Adrenal gland (tissue), 12 donors: ENCODE measurements around the gene EYA4. TPM values are rescaled to one million over a fixed set of nuclear protein-coding genes. Genes with fewer than 3 reads are reported as not detected.

Experiments
- DNase-seq, 7 donors: peaks; one replicate each; pipeline ENCODE4 v3.0.0-alpha.2; 2019 to 2020
- H3K27ac ChIP-seq, 5 donors: fragments of 200-600 bp; sonication (generic) in 4 of 5; 1 replicate in 3 of 5; 2 replicates in 2 of 5; pipeline versions ENCODE4 v1.5.1 to v1.8.0; 2016 to 2020; ENCODE audit warnings: mild to moderate bottlenecking in 1 of 5
- H3K27me3 ChIP-seq: fragments of 200-600 bp; 2 replicates; pipeline ENCODE4 v1.8.0; 2021
- H3K36me3 ChIP-seq, 2 donors: fragments of 200-600 bp; replicated peaks in 1 of 2; 1 replicate in 1 of 2; 2 replicates in 1 of 2; pipeline versions ENCODE4 v1.5.1 to v1.8.0; 2018 to 2022
- H3K4me1 ChIP-seq, 2 donors: fragments of 200-600 bp; replicated peaks in 1 of 2; 1 replicate in 1 of 2; 2 replicates in 1 of 2; pipeline versions ENCODE4 v1.5.1 to v1.8.0; 2018 to 2021
- H3K4me3 ChIP-seq, 4 donors: fragments of 200-600 bp; sonication (generic) in 3 of 4; one replicate each; pipeline ENCODE4 v1.5.1; 2016 to 2018
- H3K9me3 ChIP-seq, 3 donors: fragments of 200-600 bp; sonication (generic) in 1 of 3; replicated peaks in 1 of 3; 1 replicate in 2 of 3; 2 replicates in 1 of 3; pipeline versions ENCODE4 v1.5.1 to v1.8.0; 2016 to 2021
- CTCF ChIP-seq, 6 experiments: fragments of 450-650 bp in 4 of 6; fragments of 200-600 bp in 2 of 6; sonication (generic) in 1 of 6; IDR thresholded peaks; 1 replicate in 5 of 6; 2 replicates in 1 of 6; pipeline versions ENCODE4 v1.5.1 to v1.8.0; 2016 to 2021; ENCODE audit warnings: antibody characterized with exemption in 6 of 6, mild to moderate bottlenecking in 2 of 6, moderate library complexity in 1 of 6
- POLR2A ChIP-seq, 2 donors: fragments of 450-650 bp; IDR thresholded peaks; one replicate each; pipeline ENCODE4 v1.6.1; 2017; ENCODE audit warnings: antibody characterized with exemption in 2 of 2, mild to moderate bottlenecking in 2 of 2, moderate library complexity in 1 of 2
- WGBS, 4 donors: extraction: QIAGEN DNeasy Blood & Tissue Kit in 2 of 4; methylation state at CpG; one replicate each; pipeline versions ENCODE4 v1.1.5 to v1.1.7; 2013 to 2017; 5-methylcytosine and 5-hydroxymethylcytosine counted together
- intact Hi-C, 2 donors: fragments of 100-400 bp; cut with DNase I; formaldehyde crosslinking; loops; one replicate each; pipeline versions ENCODE4 v1.14.1 to v1.15.0; 2022 to 2023
- polyA plus RNA-seq, 3 donors: library from polyadenylated mRNA; stranded (reverse); fragments of 200-250 nt in 2 of 3; fragments of 350-450 nt in 1 of 3; fragmentation: Illumina TruSeq in 1 of 3; extraction: RNeasy Lipid Tissue Mini Kit (QIAGEN cat#74804) in 1 of 3; gene quantifications; one replicate each; pipeline ENCODE4 v1.2.3, GENCODE V29; 2013 to 2014
- total RNA-seq, 9 donors: library from RNA; depleted of rRNA in 4 of 9; stranded (reverse); fragments of >200 nt in 4 of 9; fragments of 120-200 nt in 1 of 9; fragmentation: NEBNext Ultra II Directional in 1 of 9; extraction: Animal tissue kit (Norgen Biotek cat#: 25700) in 1 of 9; gene quantifications; one replicate each; pipeline versions ENCODE4 v1.1.0 to v1.2.4, GENCODE V29; 2013 to 2023
- donor health status: healthy with polysubstance abuse.
- donor health status: Bipolar disorder and iron deficiency.
- donor health status: DM: yes; HTN: yes; CAD: no.
- donor health status: DM: no; HTN: no; CAD: no.
- donor health status: DM: no; HTN: no; CAD: no.
- donor health status: DM: yes; HTN: yes; CAD: no.

The EYA4 gene
- total and polyA plus RNA-seq, 12 donors = 0.17 to 6.3 (median 1.6) TPM

GRCh38 chr6:133300896-133301295 lies 59.7 kb downstream of the EYA4 start:
- Histone ChIP-seq H3K36me3 (no peaks in the 10 kb centered on the region), H3K27ac (no peak overlapping the region), H3K4me1 (no peaks in the 10 kb centered on the region), H3K27me3 (no peaks in the 10 kb centered on the region), H3K9me3 (no peaks in the 10 kb centered on the region), H3K4me3 (no peak overlapping the region)
- TF ChIP-seq POLR2A (IDR thresholded peaks at IDR 0.05) = no peak
- TF ChIP-seq CTCF (IDR thresholded peaks at IDR 0.05) = no peak
- intact Hi-C loops = no loop called here
- 42 to 52% (median 48%) methylated on average over 3 of the region's 3 CpGs for WGBS, 4 donors
- no peak for DNase-seq

DNA sequence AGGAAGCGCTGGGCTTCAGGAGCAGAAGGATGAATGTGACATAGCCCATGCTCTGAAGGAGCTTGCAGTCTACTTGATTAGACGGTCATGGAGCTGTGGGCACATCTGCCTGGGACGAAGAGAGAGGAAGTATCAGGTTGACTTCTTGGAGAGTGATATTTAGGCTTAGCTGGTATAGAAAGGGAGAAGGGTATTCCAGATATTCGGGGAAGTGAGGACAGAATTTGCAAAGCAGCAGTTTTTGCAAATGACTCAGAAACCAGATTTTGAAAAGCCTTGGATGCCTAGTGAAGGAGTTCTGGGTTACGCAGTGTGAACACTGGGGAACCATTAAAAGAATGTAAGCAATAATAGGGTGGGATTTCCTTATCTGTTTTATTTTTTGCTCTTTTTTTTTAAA lies 60.7 kb downstream of the EYA4 start:
- DNase-seq = no peak
- TF ChIP-seq POLR2A (IDR thresholded peaks at IDR 0.05) = no peak
- TF ChIP-seq CTCF (IDR thresholded peaks at IDR 0.05) = no peak
- no peaks in the 10 kb centered on the region for H3K4me1 ChIP-seq
- no peaks in the 10 kb centered on the region for H3K36me3 ChIP-seq
- H3K27me3 ChIP-seq = no peaks in the 10 kb centered on the region
- WGBS, 4 donors = 82 to 86% (median 84%) methylated on average over 5 of the region's 5 CpGs
- intact Hi-C loops = no loop called here
- H3K27ac ChIP-seq = no peak overlapping the region
- no peak overlapping the region for H3K4me3 ChIP-seq
- no peaks in the 10 kb centered on the region for H3K9me3 ChIP-seq

DNA sequence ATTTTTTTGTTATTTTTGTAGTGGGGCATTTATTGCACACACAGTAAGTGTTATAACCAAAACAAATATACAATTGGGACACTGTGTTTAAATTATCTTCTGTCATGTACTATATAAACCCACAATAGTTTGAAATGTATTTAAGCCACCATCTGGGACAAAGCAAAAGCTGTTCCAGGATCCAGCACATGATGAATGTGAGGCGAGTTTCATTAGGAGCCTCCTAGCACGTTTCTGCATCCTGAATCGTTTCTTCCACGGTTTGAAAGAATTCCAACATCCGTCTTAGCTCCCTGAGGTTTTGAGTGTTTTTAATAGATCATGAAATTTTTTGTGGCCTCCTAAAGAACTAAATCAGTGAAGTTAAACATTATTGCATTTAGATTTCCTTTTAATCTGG lies 65.8 kb downstream of the EYA4 start:
- Histone ChIP-seq H3K4me3 (no peak overlapping the region), H3K36me3 (no peaks in the 10 kb centered on the region), H3K4me1 (no peaks in the 10 kb centered on the region), H3K27ac (no peak overlapping the region), H3K9me3 (no peaks in the 10 kb centered on the region), H3K27me3 (no peaks in the 10 kb centered on the region)
- no peak for TF ChIP-seq POLR2A (IDR thresholded peaks at IDR 0.05)
- no peak for TF ChIP-seq CTCF (IDR thresholded peaks at IDR 0.05)
- WGBS, 4 donors = 51 to 62% (median 59%) methylated on average over 5 of the region's 5 CpGs
- no peak for DNase-seq
- intact Hi-C loops = no loop called here

DNA sequence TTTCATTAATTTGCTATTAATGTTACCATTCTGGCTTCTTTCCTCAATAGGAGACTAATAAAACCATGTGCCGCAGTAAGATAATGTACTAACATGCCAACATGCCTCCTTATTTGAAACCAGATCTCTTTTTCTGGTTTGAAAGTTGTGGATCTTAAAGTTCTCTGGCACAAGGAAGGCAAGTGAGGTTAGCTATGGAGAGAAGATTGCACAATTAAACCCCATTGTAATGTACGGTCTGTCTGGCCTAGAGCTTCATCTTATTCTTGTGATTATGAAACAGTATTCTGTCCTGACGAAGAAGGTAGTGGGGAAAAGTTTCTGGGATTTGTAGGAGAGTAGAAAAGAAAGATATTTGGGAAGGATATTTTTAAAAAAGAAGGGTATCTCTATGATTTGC lies 68.4 kb downstream of the EYA4 start:
- Histone ChIP-seq H3K9me3 (no peaks in the 10 kb centered on the region), H3K27me3 (no peaks in the 10 kb centered on the region), H3K4me3 (no peak overlapping the region), H3K36me3 (no peaks in the 10 kb centered on the region), H3K27ac (no peak overlapping the region), H3K4me1 (no peaks in the 10 kb centered on the region)
- TF ChIP-seq POLR2A (IDR thresholded peaks at IDR 0.05) (no peak), CTCF (IDR thresholded peaks at IDR 0.05) (no peak)
- DNase-seq = no peak
- 69 to 80% (median 75%) methylated on average over 3 of the region's 3 CpGs for WGBS, 4 donors
- intact Hi-C loops = no loop called here
